Omental fat pad (tissue), 4 donors: ENCODE measurements around the gene ELF1. TPM values are rescaled to one million over a fixed set of nuclear protein-coding genes. Genes with fewer than 3 reads are reported as not detected.

Source experiments
- ATAC-seq: fragments of 150-250 bp; one replicate; pipeline ENCODE4 v1.9.1; 2016; ENCODE audit warnings: mild to moderate bottlenecking, moderate library complexity; ENCODE audit not compliant: low FRiP score
- DNase-seq: peaks from one replicate; pipeline ENCODE4 v3.0.0-alpha.2; 2019; ENCODE audit warnings: low spot score
- CTCF ChIP-seq, 3 donors: fragments of 450-650 bp; IDR thresholded peaks; one replicate each; pipeline ENCODE4 v1.5.1; 2016 to 2017; ENCODE audit warnings: antibody characterized with exemption in 3 of 3, mild to moderate bottlenecking in 3 of 3, moderate library complexity in 2 of 3
- total RNA-seq, 4 donors: library from RNA; depleted of rRNA; stranded (reverse); fragments of >200 nt; gene quantifications; one replicate each; pipeline ENCODE4 v1.1.0, GENCODE V29; 2016

Gene ELF1
- total RNA-seq, 4 donors from 2014 or later = 87.4 to 107 (median 89.9) TPM

GRCh38 chr13:41006978-41007743 lies 12.0 kb downstream of the ELF1 start:
- no peak for DNase-seq
- ATAC-seq = no peak
- no peak for TF ChIP-seq CTCF (IDR thresholded peaks at IDR 0.05)

- ATAC-seq (no peak), DNase-seq (no peak)
- TF ChIP-seq CTCF (IDR thresholded peaks at IDR 0.05) = no peak
Measured at GRCh38 chr13:41006306-41006705, 12.8 kb downstream of the ELF1 start.

- DNase-seq = no peak
- no peak for TF ChIP-seq CTCF (IDR thresholded peaks at IDR 0.05)
- ATAC-seq = no peak
Measured at GRCh38 chr13:41005704-41006103, 13.4 kb downstream of the ELF1 start.

- no peak for ATAC-seq
- TF ChIP-seq CTCF (IDR thresholded peaks at IDR 0.05) = no peak
- no peak for DNase-seq
Measured at GRCh38 chr13:41004875-41005693, 14.0 kb downstream of the ELF1 start.

- no peak for TF ChIP-seq CTCF (IDR thresholded peaks at IDR 0.05)
- DNase-seq = no peak
- no peak for ATAC-seq
Measured at GRCh38 chr13:41002606-41003005, 16.5 kb downstream of the ELF1 start.

GRCh38 chr13:41001695-41002094 lies 17.4 kb downstream of the ELF1 start:
- no peak for DNase-seq
- TF ChIP-seq CTCF (IDR thresholded peaks at IDR 0.05) = no peak
- no peak for ATAC-seq
